HEK293 (cell line): ENCODE measurements around the gene PCBD1.

Source experiments
- CTCF ChIA-PET: fragments of 350-600 bp; formaldehyde crosslinking; extraction: SDS; loops from one replicate; lab custom pipeline; 2021; ENCODE audit warnings: antibody characterized with exemption; lab: Yijun Ruan, JAX
- POLR2A ChIA-PET: fragments of 300-600 bp; formaldehyde crosslinking; extraction: SDS; loops from one replicate; lab custom pipeline; 2020; ENCODE audit warnings: antibody characterized with exemption, inconsistent platforms; lab: Yijun Ruan, JAX
- H3K27ac ChIP-seq: fragments of 200-500 bp; sonication (Bioruptor generic); 2 replicates; pipeline ENCODE4 v1.5.1; 2014; ENCODE audit warnings: low read depth, low read length, control low read depth, inconsistent platforms; ENCODE audit errors: extremely low read depth
- H3K36me3 ChIP-seq, 2 experiments: fragments of 200-500 bp in 1 of 2; sonication (Bioruptor generic) in 1 of 2; 1 replicate in 1 of 2; 2 replicates in 1 of 2; pipeline ENCODE4 v1.5.1; 2014 to 2017; ENCODE audit warnings: inconsistent platforms in 2 of 2, low read length in 2 of 2; ENCODE audit not compliant: control insufficient read depth in 2 of 2, insufficient read depth in 1 of 2
- H3K4me1 ChIP-seq: fragments of 200-500 bp; sonication (Bioruptor generic); 2 replicates; pipeline ENCODE4 v1.5.1; 2014; ENCODE audit warnings: mild to moderate bottlenecking, low read length, inconsistent platforms; ENCODE audit not compliant: control insufficient read depth, insufficient read depth
- H3K4me3 ChIP-seq: 2 replicates; pipeline ENCODE4 v1.5.1; 2011; ENCODE audit warnings: low read depth, mild to moderate bottlenecking, control low read depth, low read length, moderate library complexity
- H3K9me3 ChIP-seq: fragments of 200-500 bp; sonication (Bioruptor generic); 2 replicates; pipeline ENCODE4 v1.5.1; 2014; ENCODE audit warnings: low read depth, low read length, inconsistent platforms; ENCODE audit not compliant: control insufficient read depth, insufficient read depth
- AEBP2 ChIP-seq: fragments of 450-650 bp; formaldehyde crosslinking; IDR thresholded peaks from 2 replicates; pipeline ENCODE4 v1.5.1; 2016; ENCODE audit warnings: missing biosample characterization, missing genetic modification characterization, borderline replicate concordance
- CTCF ChIP-seq: fragments of 450-650 bp; formaldehyde crosslinking; IDR thresholded peaks from 2 replicates; pipeline ENCODE4 v1.5.1; 2016; ENCODE audit warnings: missing biosample characterization, missing genetic modification characterization
- FEZF1 ChIP-seq: fragments of 450-650 bp; formaldehyde crosslinking; IDR thresholded peaks from 2 replicates; pipeline ENCODE4 v1.5.1; 2016; ENCODE audit warnings: missing biosample characterization, missing genetic modification characterization
- KLF9 ChIP-seq: fragments of 450-650 bp; formaldehyde crosslinking; IDR thresholded peaks from 2 replicates; pipeline ENCODE4 v1.5.1; 2016; ENCODE audit warnings: missing biosample characterization, missing genetic modification characterization, low read depth
- MZF1 ChIP-seq: fragments of 450-650 bp; formaldehyde crosslinking; IDR thresholded peaks from 2 replicates; pipeline ENCODE4 v1.5.1; 2017; ENCODE audit warnings: missing biosample characterization, missing genetic modification characterization, borderline replicate concordance
- OSR2 ChIP-seq: fragments of 450-650 bp; formaldehyde crosslinking; IDR thresholded peaks from 2 replicates; pipeline ENCODE4 v1.5.1; 2016; ENCODE audit warnings: missing biosample characterization, missing genetic modification characterization
- PATZ1 ChIP-seq: fragments of 450-650 bp; formaldehyde crosslinking; IDR thresholded peaks from 2 replicates; pipeline ENCODE4 v1.5.1; 2016; ENCODE audit warnings: missing biosample characterization, missing genetic modification characterization
- PRDM4 ChIP-seq: fragments of 450-650 bp; formaldehyde crosslinking; IDR thresholded peaks from 2 replicates; pipeline ENCODE4 v1.5.1; 2017; ENCODE audit warnings: missing biosample characterization, missing genetic modification characterization
- ZBTB1 ChIP-seq: fragments of 450-650 bp; formaldehyde crosslinking; IDR thresholded peaks from 2 replicates; pipeline ENCODE4 v1.5.1; 2016; ENCODE audit warnings: missing biosample characterization, missing genetic modification characterization
- ZBTB44 ChIP-seq: fragments of 450-650 bp; IDR thresholded peaks from 2 replicates; pipeline ENCODE4 v1.5.1; 2018; ENCODE audit warnings: missing biosample characterization, mild to moderate bottlenecking, missing genetic modification characterization
- ZEB2 ChIP-seq: fragments of 450-650 bp; formaldehyde crosslinking; IDR thresholded peaks from 2 replicates; pipeline ENCODE4 v1.5.1; 2016; ENCODE audit warnings: missing biosample characterization, missing genetic modification characterization
- ZFP69B ChIP-seq: fragments of 450-650 bp; formaldehyde crosslinking; IDR thresholded peaks from 2 replicates; pipeline ENCODE4 v1.5.1; 2016; ENCODE audit warnings: missing biosample characterization, missing genetic modification characterization
- ZNF16 ChIP-seq: fragments of 450-650 bp; formaldehyde crosslinking; IDR thresholded peaks from 2 replicates; pipeline ENCODE4 v1.5.1; 2016; ENCODE audit warnings: low read depth, missing biosample characterization, missing genetic modification characterization
- ZNF174 ChIP-seq: fragments of 450-650 bp; formaldehyde crosslinking; IDR thresholded peaks from 2 replicates; pipeline ENCODE4 v1.5.0; 2017; ENCODE audit warnings: missing biosample characterization, mild to moderate bottlenecking, missing genetic modification characterization
- ZNF184 ChIP-seq: fragments of 450-650 bp; IDR thresholded peaks from 2 replicates; pipeline ENCODE4 v1.5.1; 2018; ENCODE audit warnings: missing biosample characterization, mild to moderate bottlenecking, missing genetic modification characterization
- ZNF292 ChIP-seq: fragments of 450-650 bp; formaldehyde crosslinking; IDR thresholded peaks from 2 replicates; pipeline ENCODE4 v1.5.1; 2016; ENCODE audit warnings: low read depth, missing biosample characterization, missing genetic modification characterization, borderline replicate concordance
- ZNF549 ChIP-seq: fragments of 450-650 bp; IDR thresholded peaks from 2 replicates; pipeline ENCODE4 v1.5.1; 2018; ENCODE audit warnings: missing biosample characterization, missing genetic modification characterization, mild to moderate bottlenecking, inconsistent platforms, moderate library complexity
- ZNF596 ChIP-seq: fragments of 450-650 bp; IDR thresholded peaks from 2 replicates; pipeline ENCODE4 v1.5.0; 2018; ENCODE audit warnings: missing biosample characterization, mild to moderate bottlenecking, missing genetic modification characterization, moderate library complexity
- ZNF610 ChIP-seq: fragments of 450-650 bp; formaldehyde crosslinking; IDR thresholded peaks from 2 replicates; pipeline ENCODE4 v1.5.1; 2016; ENCODE audit warnings: missing biosample characterization, missing genetic modification characterization, borderline replicate concordance
- ZNF624 ChIP-seq: fragments of 450-650 bp; formaldehyde crosslinking; IDR thresholded peaks from 2 replicates; pipeline ENCODE4 v1.5.1; 2017; ENCODE audit warnings: missing biosample characterization, missing genetic modification characterization
- ZNF639 ChIP-seq: fragments of 450-650 bp; formaldehyde crosslinking; IDR thresholded peaks from 2 replicates; pipeline ENCODE4 v1.5.1; 2016; ENCODE audit warnings: missing biosample characterization, missing genetic modification characterization

The PCBD1 gene

GRCh38 chr10:70874061-70874460 lies 14.3 kb downstream of the PCBD1 start:
- POLR2A ChIA-PET, result no interaction called here
- Histone ChIP-seq H3K4me1 (no peaks in the 10 kb centered on the region), H3K4me3 (no peak overlapping the region), H3K27ac (no peak overlapping the region), H3K9me3 (no peaks in the 10 kb centered on the region), H3K36me3 (peaks cover 17 to 81% of the 10 kb centered on the region in 2 experiments)
- CTCF ChIA-PET, result interaction anchor here (1.1 kb wide), 1 partner anchor 315 kb away, joined by 3 read pairs; no protein-coding TSS in a partner anchor
- TF ChIP-seq ZNF639 (tag by site-specific recombination) (no peak), OSR2 (tag by site-specific recombination) (no peak), PRDM4 (no peak)

GRCh38 chr10:70872291-70872690 lies 16.1 kb downstream of the PCBD1 start:
- Histone ChIP-seq H3K4me3 (no peak overlapping the region), H3K36me3 (peaks cover 8 to 72% of the 10 kb centered on the region in 2 experiments), H3K4me1 (no peaks in the 10 kb centered on the region), H3K9me3 (no peaks in the 10 kb centered on the region), H3K27ac (no peak overlapping the region)
- ChIA-PET POLR2A (interaction anchor here (0.6 kb wide), 1 partner anchor 19 kb away, joined by 3 read pairs; no protein-coding TSS in a partner anchor), CTCF (interaction anchor here (0.6 to 1.4 kb wide), 4 partner anchors 15 to 419 kb away, joined by 3 to 5 read pairs (median 3); no protein-coding TSS in a partner anchor)
- TF ChIP-seq ZNF16 (tag by site-specific recombination) (no peak), KLF9 (tag by site-specific recombination) (no peak), ZFP69B (tag by site-specific recombination) (no peak), ZNF624 (tag by site-specific recombination) (no peak), PATZ1 (tag by site-specific recombination) (no peak), ZBTB44 (tag by site-specific recombination) (no peak), ZNF610 (no peak), ZNF596 (tag by site-specific recombination) (no peak)

GRCh38 chr10:70866424-70866823 lies 21.9 kb downstream of the PCBD1 start:
- CTCF ChIA-PET, result interaction anchor here (0.7 kb wide), 1 partner anchor 53 kb away, joined by 3 read pairs; no protein-coding TSS in a partner anchor
- Histone ChIP-seq H3K36me3 (peaks cover 3 to 50% of the 10 kb centered on the region in 2 experiments; a peak in 2 of 3 replicates), H3K4me1 (no peaks in the 10 kb centered on the region), H3K9me3 (no peaks in the 10 kb centered on the region), H3K27ac (no peak overlapping the region), H3K4me3 (no peak overlapping the region)
- POLR2A ChIA-PET, result no interaction called here
- TF ChIP-seq ZFP69B (tag by site-specific recombination), result no peak
- TF ChIP-seq AEBP2 (tag by site-specific recombination), result no peak
- no peak for TF ChIP-seq MZF1 (tag by site-specific recombination)
- TF ChIP-seq ZEB2, result no peak
- no peak for TF ChIP-seq ZNF184
- no peak for TF ChIP-seq ZNF292 (tag by site-specific recombination)
- no peak for TF ChIP-seq ZBTB1
- TF ChIP-seq ZNF549 (tag by site-specific recombination), result no peak
- no peak for TF ChIP-seq FEZF1
- TF ChIP-seq CTCF, result no peak
- no peak for TF ChIP-seq ZNF174 (tag by site-specific recombination)
